ENCODE measurements around the gene TEX52.
"Not testable (repeated sequence)": the region's sequence is repeated elsewhere in the genome, so short reads cannot be mapped to it uniquely, and the experiment has no call there.

TEX52 gene

DNA sequence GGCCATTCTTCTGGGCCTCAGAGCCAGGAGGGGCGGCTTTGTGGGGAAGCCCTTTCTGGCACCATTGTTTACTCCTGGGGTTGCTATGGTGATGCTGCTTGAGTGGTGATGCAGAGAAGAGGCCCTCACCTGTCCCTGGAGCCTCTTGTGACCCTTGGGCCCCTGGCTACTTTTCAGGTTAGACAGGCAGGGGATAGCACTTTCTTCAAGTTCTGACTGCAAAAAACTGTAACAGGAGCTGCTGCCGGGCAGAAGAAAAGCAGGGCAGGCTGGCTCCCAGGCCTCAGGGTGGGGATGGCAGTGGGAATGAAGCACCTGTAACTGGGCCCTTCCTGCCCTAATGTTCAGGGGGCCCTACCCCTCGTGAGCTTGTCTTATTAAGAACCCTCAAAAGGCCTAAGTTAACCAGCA lies at the start of gene TEX52:
Gene TEX52 (minus strand): TSS at position 19 of the 411 bp plus-strand sequence. CDS start 13 bp downstream, at position 6.
- DNase-seq: no peak

DNA sequence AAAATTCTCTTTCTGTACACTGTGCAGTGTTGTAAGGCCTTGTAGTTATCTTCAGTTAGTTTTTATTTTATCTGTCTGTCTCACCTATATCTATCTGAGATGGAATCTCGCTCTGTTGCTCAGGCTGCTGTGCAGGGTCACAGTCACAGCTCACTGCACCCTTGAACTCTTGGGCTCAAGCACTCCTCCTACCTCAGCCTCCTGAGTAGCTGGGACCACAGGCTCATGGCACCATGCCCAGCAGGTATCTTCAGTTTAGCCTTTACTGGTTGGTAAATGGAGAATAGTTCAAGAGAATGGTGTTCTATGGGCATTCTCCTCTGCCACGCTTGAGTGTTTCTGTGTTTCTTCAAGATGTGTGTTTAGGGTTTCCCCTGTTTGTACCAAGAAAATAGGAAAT lies 47.4 kb upstream of the TEX52 start:
- DNase-seq: no peak

DNA sequence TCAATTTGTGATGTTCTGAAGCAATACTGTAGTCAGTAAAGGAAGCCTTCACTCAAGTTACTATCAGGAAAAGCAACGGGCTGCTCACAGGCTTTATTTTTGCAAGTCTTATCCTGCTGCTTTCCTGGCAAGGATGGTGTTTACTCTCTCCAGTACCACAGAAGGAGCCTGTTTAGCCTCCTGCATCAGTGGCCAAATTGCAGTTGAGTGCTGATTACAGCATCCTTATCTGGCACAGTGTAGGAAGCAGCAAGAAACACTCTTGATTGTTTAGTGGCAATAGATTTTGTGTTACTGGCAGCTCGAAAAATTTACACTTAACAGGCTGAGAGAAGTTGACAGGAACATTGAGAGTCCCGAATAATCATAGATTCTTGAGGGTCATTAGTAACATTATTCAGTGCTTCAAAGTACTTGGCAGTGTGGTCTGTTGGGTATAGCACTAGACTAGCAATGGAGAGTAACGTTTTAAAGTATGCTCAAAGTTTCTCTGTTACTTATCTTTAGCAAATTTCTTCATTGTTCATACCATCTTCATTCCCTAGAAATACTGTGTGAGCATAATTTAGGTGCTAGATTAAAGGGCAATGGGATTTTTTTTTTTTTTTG lies 45.5 kb upstream of the TEX52 start:
- DNase-seq: no peak

DNA sequence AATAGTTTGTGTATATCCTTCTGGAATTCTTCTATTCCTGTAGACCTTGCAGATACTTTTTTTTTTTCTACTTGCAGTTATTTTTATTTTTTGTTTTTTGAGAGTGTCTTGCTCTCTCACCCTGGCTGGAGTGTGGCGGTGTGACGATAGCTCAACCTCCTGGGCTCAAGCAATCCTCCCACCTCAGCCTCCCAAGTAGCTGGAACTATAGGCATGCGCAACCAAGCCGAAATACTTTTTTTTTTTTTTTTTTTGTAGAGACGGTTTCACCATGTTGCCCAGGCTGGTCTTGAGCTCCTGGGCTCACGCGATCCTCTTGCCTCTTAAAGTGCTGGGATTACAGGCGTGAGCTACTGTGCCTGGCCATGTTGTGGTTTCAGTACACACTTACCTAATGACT lies 43.8 kb upstream of the TEX52 start:
- no peak for DNase-seq

DNA sequence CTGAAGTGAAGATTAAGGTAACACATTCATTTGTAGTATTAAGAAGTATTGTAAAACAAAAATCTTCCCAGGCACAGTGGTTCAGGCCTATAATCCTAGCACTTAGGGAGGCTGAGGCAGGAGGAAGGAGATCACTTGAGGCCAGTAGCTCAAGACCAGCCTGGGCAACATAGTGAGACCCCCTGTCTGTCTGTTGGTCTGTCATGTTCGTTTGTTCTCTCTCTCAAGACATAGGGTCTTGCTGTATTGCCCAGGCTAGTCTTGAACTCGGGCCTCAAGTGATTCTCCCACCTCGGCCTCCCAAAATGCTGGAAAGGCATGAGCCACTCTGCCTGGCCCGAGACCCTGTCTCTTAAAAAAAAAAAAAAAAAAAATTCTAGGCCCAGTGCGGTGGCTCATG lies 40.6 kb upstream of the TEX52 start:
- DNase-seq: no peak

DNA sequence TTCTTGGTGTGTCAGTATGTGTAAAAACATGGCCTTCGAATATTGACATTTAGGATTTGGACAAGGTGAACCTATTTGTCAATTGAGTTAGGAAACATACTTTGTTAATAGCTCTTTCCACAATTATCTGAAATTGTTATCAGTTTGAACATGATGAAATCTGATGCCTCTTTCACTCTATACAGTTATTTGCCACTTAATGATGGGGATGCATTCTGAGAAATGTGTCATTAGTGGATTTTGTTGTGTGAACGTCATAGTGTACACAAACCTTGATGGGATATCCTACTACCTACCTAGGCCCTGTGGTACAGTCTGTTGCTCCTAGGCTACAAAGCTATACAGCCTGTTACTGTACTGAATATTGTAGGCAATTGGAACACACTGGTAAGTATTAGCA lies 38.7 kb upstream of the TEX52 start:
- DNase-seq: no peak

DNA sequence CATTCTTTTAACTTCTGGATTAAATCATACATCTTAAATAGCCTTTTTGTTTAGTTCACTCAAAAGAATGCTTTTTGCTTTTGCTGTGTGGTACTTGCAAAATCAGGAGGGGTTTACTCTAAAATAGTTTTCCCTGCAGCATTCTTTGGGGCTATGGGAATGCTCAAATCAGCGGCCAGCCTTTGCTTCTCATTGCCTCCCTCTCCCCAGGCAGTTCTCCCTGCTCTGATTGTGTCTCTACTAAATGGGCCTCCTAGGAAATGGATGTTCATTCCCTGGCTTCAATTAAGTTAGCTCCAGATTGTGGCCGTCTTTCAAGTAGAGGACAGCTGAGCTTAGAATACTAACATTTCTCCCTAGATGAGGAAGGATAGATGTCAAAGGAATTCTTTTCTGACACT lies 38.2 kb upstream of the TEX52 start:
- no peak for DNase-seq

DNA sequence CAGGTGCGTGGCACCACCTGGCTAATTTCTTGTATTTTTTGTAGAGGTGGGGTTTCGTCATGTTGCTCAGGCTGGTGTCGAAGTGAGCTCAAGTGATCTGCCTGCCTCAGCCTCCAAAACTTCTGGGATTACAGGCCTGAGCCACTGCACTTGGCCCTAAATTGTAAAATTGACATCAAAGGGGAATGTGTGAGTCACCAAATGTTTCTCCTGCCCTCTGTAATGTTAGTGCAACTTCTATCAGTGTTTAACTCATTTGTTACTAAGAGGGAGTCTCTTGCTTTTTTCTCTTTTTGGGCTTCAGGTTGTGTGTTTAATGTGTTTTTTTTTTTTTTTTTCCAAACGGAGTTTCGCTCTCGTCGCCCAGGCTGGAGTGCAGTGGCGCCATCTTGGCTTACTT lies 36.2 kb upstream of the TEX52 start:
- DNase-seq: peak; percentile 12

DNA sequence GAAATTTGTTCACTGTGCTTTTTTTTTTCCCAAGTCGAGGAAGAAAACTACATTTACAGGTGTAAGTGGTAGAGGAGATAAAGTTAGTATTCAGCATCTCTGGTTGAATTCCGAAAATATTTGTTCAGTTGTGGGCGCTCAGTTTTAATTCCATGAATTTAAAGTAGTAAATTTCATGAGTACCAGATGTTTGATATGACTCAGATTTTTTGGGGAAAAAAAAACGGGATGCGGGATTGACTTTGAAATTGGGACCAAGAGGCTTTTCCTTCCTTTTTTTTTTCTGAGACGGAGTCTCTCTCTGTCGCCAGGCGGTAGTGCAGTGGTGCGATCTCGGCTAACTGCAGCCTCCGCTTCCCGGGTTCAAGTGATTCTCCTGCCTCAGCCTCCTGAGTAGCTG lies 35.4 kb upstream of the TEX52 start:
- no peak for DNase-seq

DNA sequence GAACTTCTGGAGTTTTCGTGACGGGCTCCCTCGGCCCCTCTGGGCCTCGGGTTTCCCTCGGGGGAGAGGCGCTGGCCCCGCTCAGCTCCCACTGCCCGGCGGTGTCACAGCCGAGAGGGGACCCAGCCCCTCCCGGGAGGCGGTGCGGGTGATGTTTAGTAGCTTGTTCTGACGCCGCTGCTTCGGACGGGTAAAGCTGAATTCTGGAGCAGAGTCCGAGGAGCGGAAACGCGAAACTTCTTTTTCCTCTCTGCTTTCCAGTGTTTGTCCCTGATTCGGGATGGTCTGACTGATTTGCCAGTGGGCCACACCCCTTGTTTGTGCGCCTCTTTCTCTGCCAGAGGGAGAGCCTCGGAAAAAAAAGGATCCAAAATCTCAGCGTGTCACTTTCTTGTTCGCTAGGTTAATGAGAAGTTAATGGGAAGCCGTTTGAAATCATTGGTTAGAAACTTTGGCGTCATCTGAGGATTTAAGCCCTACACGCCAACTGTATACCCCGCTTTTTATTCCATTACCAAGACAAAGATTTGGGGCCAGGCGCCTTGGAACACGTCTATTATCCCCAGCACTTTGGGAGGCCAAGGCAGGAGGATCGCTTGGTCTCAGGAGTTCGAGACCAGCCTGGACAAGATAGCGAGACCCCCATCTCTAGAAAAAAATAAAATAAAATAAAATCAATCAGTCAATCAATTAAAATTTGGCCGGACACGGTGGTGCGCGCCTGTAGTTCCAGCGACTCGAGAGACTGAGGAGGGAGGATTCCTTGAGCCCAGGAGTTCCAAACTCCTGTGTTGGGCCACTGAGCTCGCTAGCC lies 34.6 kb upstream of the TEX52 start:
- DNase-seq: no peak

DNA sequence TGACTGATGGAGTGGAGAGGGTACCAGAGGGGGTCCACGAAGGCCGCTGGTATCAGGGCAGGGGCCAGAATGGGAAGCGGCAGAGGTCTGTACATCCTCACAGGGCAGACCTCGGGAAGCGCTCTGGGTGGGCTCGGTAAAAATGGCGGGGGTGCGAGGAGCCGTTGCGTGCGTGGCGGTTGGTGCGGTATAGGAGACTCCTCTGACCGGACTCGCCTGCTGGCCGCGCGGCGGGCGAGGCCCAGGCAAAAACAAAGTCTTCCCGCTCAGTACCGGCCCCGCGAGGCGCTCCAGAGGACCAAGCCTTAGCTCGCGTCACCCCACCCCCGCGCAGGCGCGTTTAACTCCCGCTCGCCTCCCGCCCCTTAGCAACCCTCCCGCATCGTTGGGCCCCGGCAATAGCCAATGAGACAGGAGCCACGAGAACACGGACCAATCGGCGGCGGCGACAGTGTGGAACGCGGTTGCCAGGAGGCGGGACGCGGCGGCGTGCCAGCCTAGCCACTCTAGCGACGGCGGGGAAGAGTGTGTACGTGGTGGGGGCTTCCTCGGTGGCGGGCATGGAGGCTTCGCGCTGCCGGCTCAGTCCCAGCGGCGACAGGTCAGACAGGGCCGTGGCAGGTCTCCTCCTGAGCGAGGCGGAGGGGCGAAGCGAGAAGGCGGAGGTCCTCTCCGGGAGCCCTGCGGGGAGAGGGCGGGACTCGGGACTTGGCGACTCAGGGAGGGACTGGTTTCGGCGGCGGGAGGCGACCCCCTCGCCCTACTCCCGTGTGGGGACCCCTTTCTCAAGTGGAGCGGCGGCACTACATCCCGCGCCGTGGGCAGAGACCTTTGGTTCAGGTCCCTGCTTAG lies 33.8 kb upstream of the TEX52 start, which contains the start of gene TULP3:
Gene TULP3 (plus strand): TSS at position 504 of the 852 bp plus-strand sequence. CDS start 57 bp downstream, at position 561.
- peak; percentile 94 for DNase-seq

DNA sequence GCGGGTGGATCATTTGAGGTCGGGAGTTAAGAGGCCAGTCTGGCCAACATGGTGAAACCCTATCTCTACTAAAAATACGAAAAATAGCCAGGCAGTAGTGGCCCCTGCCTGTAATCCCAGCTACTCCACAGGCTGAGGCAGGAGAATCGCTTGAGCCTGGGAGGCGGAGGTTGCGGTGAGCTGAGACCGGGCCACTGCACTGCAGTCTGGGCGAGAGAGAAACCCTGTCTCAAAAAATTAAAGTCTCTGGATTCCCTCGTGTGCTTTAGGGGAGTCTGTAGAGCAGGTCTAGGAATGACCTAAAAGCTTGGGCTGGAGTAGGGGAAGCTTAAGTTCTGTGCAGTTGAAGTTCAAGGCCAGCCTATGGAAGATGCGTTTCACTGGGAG lies 33.2 kb upstream of the TEX52 start:
- no peak for DNase-seq

DNA sequence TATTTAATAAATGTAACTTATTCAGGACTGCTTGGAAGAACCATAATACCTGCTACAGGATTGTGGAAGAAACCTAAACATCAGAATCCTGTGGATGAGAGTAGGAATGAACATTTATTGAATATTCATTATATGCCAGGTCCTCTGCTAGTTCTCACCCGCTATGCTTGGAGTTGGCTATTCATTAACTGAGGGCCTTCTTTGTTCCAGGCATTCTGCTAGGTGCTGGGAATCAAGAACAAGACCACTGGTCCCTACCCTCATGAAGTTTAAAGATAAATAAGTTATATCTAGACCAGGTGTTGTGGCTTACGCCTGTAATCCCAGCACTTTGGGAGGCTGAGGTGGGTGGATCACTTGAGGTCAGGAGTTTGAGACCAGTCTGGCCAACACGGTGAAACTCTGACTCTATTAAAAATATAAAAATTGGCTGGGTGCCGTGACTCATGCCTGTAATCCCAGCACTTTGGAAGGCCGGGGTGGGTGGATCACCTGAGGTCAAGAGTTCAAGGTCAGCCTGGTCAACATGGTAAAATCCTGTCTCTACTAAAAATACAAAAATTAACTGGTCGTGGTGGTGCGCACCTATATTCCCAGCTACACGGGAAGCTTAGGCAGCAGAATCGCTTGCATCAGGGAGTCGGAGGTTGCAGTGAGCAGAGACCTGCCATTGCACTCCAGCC lies 30.1 kb upstream of the TEX52 start:
- DNase-seq: no peak

DNA sequence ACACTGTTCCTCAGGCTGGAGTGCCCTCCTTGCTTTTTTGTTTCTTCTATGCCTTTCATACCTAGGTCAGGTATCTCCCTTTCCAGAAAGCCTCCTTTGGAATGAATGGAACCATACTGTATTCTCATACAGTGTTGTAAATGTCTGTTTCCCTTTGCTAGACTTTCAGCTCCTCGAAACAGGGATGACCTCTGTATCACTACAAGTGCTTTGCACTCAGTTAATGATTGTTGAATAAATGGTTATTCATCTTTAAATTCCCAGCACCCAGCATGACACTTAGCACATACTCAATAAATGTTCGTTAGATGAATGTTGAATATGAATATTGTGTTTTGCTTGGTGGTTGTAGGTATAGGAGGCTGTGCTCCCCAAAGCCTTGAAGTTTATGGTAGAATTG lies 28.0 kb upstream of the TEX52 start:
- DNase-seq: no peak

DNA sequence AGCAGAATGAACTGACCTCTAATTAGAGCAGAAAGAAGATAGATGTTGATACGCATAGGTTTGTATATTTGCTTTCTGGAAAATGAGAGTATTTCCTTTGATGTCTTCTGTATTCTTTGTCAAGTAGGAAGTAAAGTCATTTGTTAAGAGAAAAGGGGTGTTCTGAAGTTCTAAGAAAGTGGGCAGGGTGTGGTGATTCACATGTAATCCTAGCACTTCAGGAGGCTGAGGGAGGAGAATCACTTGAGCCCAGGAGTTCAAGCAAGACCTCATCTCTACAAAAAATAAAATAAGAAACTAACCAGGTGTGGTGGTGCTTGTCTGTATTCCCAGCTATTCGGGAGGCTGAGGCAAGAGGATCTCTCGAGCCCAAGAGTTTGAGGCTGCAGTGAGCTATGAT lies 23.0 kb upstream of the TEX52 start:
- peak; percentile 48 for DNase-seq

DNA sequence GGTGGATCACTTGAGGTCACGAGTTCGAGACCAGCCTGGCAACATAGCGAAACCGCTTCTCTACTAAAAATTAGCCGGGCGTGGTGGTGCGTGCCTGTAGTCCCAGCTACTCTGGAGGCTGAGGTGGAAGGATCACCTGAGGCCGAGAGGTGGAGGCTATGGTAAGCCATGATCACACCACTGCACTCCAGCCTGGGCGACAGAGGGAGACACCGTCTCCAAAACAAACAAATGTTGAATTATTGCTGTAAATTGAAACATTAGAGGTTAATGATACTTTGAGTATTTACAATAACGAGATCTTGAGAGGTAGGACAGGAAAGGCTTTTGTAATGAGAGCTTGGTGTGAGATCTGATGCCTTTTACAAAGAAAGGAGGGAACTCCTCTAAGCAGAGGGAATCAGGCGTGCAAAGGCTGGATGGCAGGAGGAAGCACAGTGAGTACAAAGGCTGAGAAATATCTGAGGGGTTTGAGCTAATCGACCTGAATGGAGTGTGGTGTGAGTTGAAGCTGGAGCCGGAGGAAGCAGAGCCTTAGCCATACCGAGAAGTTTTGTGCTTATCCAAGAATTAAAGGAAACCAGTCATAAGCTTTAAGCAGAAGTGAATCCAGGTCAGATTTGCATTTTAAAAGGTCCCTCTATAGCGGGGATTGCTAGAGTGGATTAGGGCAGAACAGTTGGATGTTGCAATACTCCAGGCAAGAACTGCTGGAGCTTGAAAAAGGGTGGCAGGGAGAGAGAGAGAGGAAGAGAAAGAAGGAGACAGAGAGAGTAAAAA lies 21.3 kb upstream of the TEX52 start:
- peak; percentile 98 for DNase-seq

DNA sequence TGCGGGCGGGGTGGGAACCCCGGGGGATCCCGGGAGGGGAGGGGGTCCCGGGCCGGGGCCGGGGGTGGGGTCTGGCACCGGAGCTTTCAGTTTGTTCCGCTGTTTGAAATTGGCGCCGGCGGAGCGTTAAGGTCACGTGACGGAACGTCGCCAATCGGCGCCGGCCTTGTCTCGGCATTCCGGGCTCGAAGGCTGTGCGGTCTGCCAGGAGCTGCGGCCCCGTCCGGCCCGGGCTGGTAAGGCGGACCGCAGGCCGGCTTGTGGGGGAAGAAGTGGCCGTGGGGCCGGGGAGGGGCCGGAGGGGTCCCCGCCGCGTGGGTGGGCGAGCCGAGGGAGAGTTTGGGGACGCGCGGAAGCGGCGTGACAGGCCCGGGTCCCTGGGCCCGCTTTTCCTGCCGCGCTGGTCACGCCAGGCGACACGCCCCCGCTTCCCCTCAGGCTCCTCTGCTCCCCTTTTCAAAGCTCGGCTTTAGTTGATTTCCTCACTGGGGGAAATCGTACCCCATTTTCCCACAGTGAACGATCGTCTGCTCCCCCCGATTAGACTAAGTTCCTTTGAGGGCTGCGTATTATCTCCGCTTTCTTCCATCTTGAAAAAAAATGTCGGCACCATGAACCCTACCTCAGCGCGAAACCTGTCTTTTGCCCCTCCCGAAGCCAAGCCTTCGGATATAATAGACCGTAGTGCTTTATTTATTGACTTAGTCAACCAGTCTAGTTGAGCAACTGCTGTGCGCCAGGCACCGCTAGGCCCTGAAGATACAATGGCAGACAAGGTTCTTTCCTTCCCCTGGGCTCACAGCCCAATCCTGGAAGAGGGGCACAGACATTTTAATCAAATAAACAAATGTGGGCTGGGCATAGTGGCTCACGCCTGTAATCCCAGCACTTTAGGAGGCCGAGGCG lies 20.5 kb upstream of the TEX52 start, which contains the start of the genes FOXM1 and RHNO1:
Gene FOXM1 (minus strand): TSS at position 128 of the 906 bp plus-strand sequence. CDS start 2,696 bp downstream, outside the sequence.
Gene RHNO1 (plus strand): TSS at position 177 of the 906 bp plus-strand sequence. CDS start 8,144 bp downstream, outside the sequence.
- DNase-seq: peak; percentile 76

DNA sequence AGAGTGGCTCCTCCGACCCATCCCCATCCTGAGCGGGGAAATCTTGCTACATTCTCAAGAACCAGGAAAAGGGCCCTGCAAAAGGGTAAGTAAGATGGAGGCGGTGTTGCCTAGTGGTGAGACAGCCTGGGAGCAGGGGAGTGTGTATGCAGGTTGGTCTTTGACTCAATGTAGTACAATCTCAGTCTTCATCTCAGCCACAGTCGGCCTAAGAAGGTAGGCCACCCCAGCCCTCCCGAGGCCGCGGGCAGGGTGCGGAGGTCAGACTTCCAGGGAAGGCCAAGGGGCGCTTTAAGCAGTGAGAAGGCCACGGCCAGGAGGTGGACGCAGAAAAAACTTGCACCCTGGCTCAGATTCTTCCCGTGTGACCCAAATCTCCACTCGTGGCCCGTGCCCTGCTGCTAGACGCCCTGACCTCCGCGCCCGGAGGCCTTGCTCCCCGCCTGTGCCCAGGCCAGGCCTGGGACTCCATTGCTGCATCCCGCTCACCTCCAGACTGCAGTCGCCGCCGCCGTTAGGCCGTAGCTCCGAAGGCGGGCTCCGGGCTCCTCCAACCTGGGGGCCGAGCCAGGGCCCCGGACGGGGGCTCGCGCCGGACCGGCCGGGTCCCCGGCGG lies 19.7 kb upstream of the TEX52 start:
- no peak for DNase-seq

DNA sequence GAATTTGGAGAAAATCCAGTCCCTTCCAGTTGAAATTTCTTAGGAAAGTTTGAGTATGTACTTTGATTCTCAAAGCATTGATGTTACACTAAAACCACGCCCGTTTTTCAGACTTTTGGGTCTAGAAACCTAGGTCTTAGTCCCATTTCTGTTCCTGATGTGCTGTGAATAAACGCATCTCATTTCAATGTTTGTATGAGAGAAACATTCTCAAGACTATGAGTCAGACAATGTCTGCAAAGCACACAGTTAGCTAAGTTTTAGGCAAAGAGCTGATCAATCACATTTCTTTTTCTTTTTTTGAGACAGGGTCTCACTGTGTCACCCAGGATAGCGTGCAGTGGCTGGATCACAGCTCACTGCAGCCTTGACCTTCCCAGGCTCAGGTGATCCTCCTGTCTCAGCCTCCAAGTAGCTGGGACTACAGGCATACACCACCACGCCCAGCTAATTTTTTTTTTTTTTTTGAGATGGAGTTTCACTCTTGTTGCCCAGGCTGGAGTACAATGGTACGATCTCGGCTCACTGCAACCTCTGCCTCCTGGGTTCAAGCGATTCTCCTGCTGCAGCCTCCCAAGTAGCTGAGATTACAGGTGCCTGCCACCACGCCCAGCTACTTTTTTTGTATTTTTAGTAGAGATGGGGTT lies 12.3 kb upstream of the TEX52 start:
- not testable (repeated sequence) for DNase-seq

DNA sequence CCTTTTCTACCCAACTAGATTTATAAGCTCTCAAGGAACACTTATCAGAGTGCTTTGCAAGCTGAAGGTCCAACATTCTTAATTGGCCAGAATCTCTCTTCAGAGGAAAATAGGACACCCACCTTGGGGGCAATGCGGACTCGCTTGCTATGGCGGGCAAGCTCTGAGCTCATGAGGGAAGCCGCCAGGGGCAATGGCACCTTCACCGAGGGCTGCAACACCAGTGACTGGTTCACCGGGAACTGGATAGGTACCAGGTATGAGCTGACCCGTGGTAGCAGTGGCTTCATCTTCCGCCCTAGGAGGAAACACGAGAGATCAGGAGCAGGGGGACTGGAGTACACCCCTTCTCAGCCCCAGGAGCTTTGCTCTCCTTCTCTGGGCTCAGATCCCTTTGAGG lies 7.4 kb upstream of the TEX52 start:
- no peak for DNase-seq

Measured in MV-4-11 (cell line).